ENCODE measurements around the gene KCNH3. TPM values are rescaled to one million over a fixed set of nuclear protein-coding genes. Genes with fewer than 3 reads are reported as not detected.
A peak's percentile ranks its signal among the peaks of the same experiment; 100 is the strongest.

KCNH3 gene
- total and polyA plus RNA-seq, 2 of the 8 experiments (the other 6 are each of a cell fraction or from before 2014, with no cell fraction given) = 0.24 to 0.50 TPM

DNA sequence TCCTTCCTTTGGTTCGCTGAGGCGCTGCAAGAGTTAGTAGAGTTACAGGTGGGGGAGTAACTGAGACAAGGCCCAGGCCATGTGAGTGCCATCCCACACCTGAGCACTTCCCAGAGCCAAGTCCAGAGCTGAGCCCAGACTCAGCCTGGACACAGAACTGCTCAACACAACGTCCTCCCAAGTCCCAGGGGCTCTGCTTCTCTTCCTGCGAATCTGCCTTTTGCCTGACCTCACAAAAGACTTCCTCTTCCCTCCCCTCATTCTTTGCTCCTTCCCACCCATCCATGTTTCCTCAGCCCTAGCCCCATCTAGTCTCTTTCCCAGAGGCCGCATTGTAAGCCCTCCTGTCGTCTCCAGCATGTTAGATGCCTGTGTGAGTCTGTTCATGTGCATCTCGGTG lies 45.8 kb downstream of the KCNH3 start:
- CTCF ChIA-PET (ENCODE audit: partially characterized antibody) = interaction anchor here (0.7 to 10.8 kb wide), 8 partner anchors 9 to 260 kb away, joined by 3 to 171 read pairs (median 4); partner anchors contain the start of gene PRPF40B
- H4K91ac ChIP-seq (replicated peaks; ENCODE audit: insufficient read length, low read length) = no peak overlapping the region
- no peak for TF ChIP-seq HDAC6 (IDR thresholded peaks at IDR 0.05; ENCODE audit: low read depth, low read length)
- TF ChIP-seq YY1 (IDR thresholded peaks at IDR 0.05; ENCODE audit: low read depth, low read length) = no peak
- TF ChIP-seq GABPA (IDR thresholded peaks at IDR 0.05; ENCODE audit: borderline replicate concordance, insufficient read depth, low read length) = no peak
- TF ChIP-seq MAFK (IDR thresholded peaks at IDR 0.05; ENCODE audit: low read depth, low read length) = no peak
- no peak for TF ChIP-seq EZH2 (IDR thresholded peaks at IDR 0.05; ENCODE audit: low read depth, low read length, severe bottlenecking)
- no peak for TF ChIP-seq POLR2A (IDR thresholded peaks at IDR 0.05; ENCODE audit: control extremely low read depth in 1 of 2, low read depth in 2 of 2, low read length in 2 of 2)
- no peak for TF ChIP-seq CBX5 (IDR thresholded peaks at IDR 0.05; ENCODE audit: low read depth, low read length)
- TF ChIP-seq EGR1 (IDR thresholded peaks at IDR 0.05; ENCODE audit: borderline replicate concordance, low read depth, low read length) = no peak
- no peak for TF ChIP-seq SP2 (IDR thresholded peaks at IDR 0.05; ENCODE audit: low read length)
- TF ChIP-seq, protein P1, sequence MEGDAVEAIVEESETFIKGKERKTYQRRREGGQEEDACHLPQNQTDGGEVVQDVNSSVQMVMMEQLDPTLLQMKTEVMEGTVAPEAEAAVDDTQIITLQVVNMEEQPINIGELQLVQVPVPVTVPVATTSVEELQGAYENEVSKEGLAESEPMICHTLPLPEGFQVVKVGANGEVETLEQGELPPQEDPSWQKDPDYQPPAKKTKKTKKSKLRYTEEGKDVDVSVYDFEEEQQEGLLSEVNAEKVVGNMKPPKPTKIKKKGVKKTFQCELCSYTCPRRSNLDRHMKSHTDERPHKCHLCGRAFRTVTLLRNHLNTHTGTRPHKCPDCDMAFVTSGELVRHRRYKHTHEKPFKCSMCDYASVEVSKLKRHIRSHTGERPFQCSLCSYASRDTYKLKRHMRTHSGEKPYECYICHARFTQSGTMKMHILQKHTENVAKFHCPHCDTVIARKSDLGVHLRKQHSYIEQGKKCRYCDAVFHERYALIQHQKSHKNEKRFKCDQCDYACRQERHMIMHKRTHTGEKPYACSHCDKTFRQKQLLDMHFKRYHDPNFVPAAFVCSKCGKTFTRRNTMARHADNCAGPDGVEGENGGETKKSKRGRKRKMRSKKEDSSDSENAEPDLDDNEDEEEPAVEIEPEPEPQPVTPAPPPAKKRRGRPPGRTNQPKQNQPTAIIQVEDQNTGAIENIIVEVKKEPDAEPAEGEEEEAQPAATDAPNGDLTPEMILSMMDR (IDR thresholded peaks at IDR 0.05; ENCODE audit: control extremely low read depth in 1 of 3, insufficient read depth in 1 of 3, low read depth in 1 of 3, low read length in 3 of 3) = no peak
- no peak for TF ChIP-seq TAF7 (optimal IDR thresholded peaks at IDR 0.05; ENCODE audit: borderline replicate concordance, low read depth, low read length)

More for the DNA sequence above, 45.8 kb downstream of the KCNH3 start:
- no peaks in the 10 kb centered on the region for H3K27me3 ChIP-seq (replicated peaks in 1 of 4; ENCODE audit: control insufficient read depth in 3 of 4, extremely low read depth in 1 of 4, insufficient read depth in 3 of 4, low read length in 3 of 4)
- H3K23ac ChIP-seq (ENCODE audit: insufficient read length) = no peak overlapping the region
- H2AK5ac ChIP-seq (ENCODE audit: low read depth, low read length) = no peak overlapping the region
- 77% methylated on average over 7 of the region's 7 CpGs; no CpG with 5 or more reads in 1 of the 2 experiments for WGBS, 2 experiments (ENCODE audit: extremely low coverage in 1 of 2, insufficient coverage in 1 of 2, insufficient read length in 1 of 2, insufficient replicate concordance in 2 of 2, low coverage in 1 of 2, low lambda C conversion rate in 2 of 2, missing lambda C conversion rate in 1 of 2)
- no peak overlapping the region for H3K4me3 ChIP-seq (ENCODE audit: extremely low read depth in 1 of 4, insufficient read depth in 2 of 4, low read depth in 3 of 4, low read length in 4 of 4)
- H3K23me2 ChIP-seq (ENCODE audit: low read depth, low read length) = no peaks in the 10 kb centered on the region; the same call in 1 of the 2 replicates
- no peak overlapping the region for H2BK12ac ChIP-seq (ENCODE audit: low read depth, low read length)
- H2BK5ac ChIP-seq (ENCODE audit: low read depth, low read length) = no peak overlapping the region
- DNase-seq (ENCODE audit: low read depth in 1 of 2, low spot score in 2 of 2) = no peak
- H3K4ac ChIP-seq (replicated peaks; ENCODE audit: insufficient read length, low read depth, low read length) = no peak overlapping the region
- H3K4me1 ChIP-seq (replicated peaks in 1 of 4; ENCODE audit: control insufficient read depth in 3 of 4, insufficient read depth in 4 of 4, low read length in 3 of 4) = peaks cover 0 to 6% (median 4%) of the 10 kb centered on the region in 4 experiments; a peak in 4 of 7 replicates
- H3K56ac ChIP-seq (replicated peaks; ENCODE audit: insufficient read length, low read depth, low read length) = no peak overlapping the region
- H3K9ac ChIP-seq (replicated peaks in 1 of 4; ENCODE audit: extremely low read depth in 1 of 4, low read depth in 3 of 4, low read length in 3 of 4) = no peak overlapping the region
- no peak overlapping the region for H2BK15ac ChIP-seq (ENCODE audit: low read length)
- H3K79me1 ChIP-seq (ENCODE audit: low read depth, low read length) = no peaks in the 10 kb centered on the region; the same call in 1 of the 2 replicates
- no peak overlapping the region for H2BK20ac ChIP-seq (ENCODE audit: low read length)
- no peaks in the 10 kb centered on the region; a peak in 1 of 4 replicates for H3K79me2 ChIP-seq (ENCODE audit: control insufficient read depth in 1 of 2, insufficient read depth in 2 of 2, low read length in 2 of 2)
- H2BK120ac ChIP-seq (replicated peaks; ENCODE audit: low read depth, low read length) = no peak overlapping the region
- H4K20me1 ChIP-seq (replicated peaks in 1 of 2; ENCODE audit: control insufficient read depth in 1 of 2, insufficient read depth in 2 of 2, low read length in 2 of 2) = peaks cover 0 to 8% of the 10 kb centered on the region in 2 experiments
- FAIRE-seq = no peak
- H3K18ac ChIP-seq (ENCODE audit: extremely low read depth, low read length) = no peak overlapping the region
- POLR2A ChIA-PET (ENCODE audit: partially characterized antibody) = interaction anchor here (1.3 to 2.7 kb wide), 3 partner anchors 19 to 38 kb away, joined by 3 to 5 read pairs (median 4); no protein-coding TSS in a partner anchor
- no peak overlapping the region for H2AFZ ChIP-seq (ENCODE audit: low read length)
- H4K5ac ChIP-seq (ENCODE audit: insufficient read length, low read depth, low read length) = no peak overlapping the region
- H3K4me2 ChIP-seq (ENCODE audit: insufficient read depth in 1 of 2, low read depth in 2 of 2, low read length in 2 of 2) = no peak overlapping the region
- no peak overlapping the region for H3K14ac ChIP-seq (ENCODE audit: insufficient read length)
- H3K27ac ChIP-seq (ENCODE audit: low read depth, low read length) = 0 out of 2 replicates have a peak overlapping the region, but pooled peaks have one; percentile 23
- no peaks in the 10 kb centered on the region for H3K9me3 ChIP-seq (ENCODE audit: insufficient read depth in 2 of 2, low read depth in 1 of 2, low read length in 1 of 2)
- H3K36me3 ChIP-seq (ENCODE audit: control insufficient read depth in 2 of 4, insufficient read depth in 4 of 4, low read length in 3 of 4) = no peaks in the 10 kb centered on the region; a peak in 1 of 8 replicates
- H4K8ac ChIP-seq (ENCODE audit: extremely low read depth, insufficient read depth, low read length) = no peak overlapping the region

Measured in H1 (cell line).